ENCODE results near the gene ARAP2.

DNA sequence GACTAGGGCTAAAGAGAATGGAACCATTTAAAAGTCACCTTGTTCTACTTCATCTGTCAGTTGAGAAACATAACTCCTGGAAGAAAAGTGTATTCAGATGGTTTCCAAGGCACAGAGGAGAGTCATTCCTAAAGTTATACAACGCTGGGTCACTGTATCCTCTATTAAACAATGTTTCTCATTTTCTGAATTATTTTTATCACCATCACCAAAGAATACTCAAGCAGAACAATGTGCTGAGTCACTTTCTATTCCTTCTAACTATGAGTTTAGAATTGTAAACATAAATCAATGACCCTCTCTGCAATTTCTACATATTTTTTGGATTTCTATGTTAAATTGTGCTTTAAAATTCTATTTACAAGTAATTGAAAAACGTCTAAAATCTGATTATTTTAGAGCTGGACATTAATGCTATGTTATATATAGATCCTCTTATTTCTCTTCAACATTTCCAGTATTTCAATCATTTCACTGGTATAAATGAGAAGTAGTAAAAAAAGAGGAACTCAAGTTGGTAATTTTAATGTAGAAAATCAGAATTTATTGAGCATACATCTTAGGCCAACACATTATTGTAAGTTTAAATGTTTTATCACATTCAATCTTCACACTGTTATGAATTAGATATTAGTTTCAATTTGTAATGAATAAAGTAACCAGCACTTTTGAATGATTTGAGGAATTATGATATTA lies 44.6 kb upstream of the ARAP2 start:
- no peak for TF ChIP-seq EZH2 (IDR thresholded peaks at IDR 0.05)
- no peak for TF ChIP-seq EGR1 (IDR thresholded peaks at IDR 0.05; ENCODE audit: low read depth)
- TF ChIP-seq, protein P1, sequence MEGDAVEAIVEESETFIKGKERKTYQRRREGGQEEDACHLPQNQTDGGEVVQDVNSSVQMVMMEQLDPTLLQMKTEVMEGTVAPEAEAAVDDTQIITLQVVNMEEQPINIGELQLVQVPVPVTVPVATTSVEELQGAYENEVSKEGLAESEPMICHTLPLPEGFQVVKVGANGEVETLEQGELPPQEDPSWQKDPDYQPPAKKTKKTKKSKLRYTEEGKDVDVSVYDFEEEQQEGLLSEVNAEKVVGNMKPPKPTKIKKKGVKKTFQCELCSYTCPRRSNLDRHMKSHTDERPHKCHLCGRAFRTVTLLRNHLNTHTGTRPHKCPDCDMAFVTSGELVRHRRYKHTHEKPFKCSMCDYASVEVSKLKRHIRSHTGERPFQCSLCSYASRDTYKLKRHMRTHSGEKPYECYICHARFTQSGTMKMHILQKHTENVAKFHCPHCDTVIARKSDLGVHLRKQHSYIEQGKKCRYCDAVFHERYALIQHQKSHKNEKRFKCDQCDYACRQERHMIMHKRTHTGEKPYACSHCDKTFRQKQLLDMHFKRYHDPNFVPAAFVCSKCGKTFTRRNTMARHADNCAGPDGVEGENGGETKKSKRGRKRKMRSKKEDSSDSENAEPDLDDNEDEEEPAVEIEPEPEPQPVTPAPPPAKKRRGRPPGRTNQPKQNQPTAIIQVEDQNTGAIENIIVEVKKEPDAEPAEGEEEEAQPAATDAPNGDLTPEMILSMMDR (IDR thresholded peaks at IDR 0.05 in 2 of 3, conservative IDR thresholded peaks at IDR 0.05 in 1 of 3; ENCODE audit: borderline replicate concordance in 1 of 3, insufficient read depth in 1 of 3, low read depth in 2 of 3, low read length in 2 of 3), result no peak
- TF ChIP-seq, protein P2, sequence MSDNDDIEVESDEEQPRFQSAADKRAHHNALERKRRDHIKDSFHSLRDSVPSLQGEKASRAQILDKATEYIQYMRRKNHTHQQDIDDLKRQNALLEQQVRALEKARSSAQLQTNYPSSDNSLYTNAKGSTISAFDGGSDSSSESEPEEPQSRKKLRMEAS (IDR thresholded peaks at IDR 0.05), result no peak
- no peak for TF ChIP-seq POLR2A (IDR thresholded peaks at IDR 0.05; ENCODE audit: borderline replicate concordance, extremely low read depth, insufficient read depth, insufficient read length)
- TF ChIP-seq ZNF274 (IDR thresholded peaks at IDR 0.05; ENCODE audit: low read depth, low read length), result no peak

All from HCT116 (cell line).